Stimulated activated CD8-positive, alpha-beta memory T cell treated with anti-CD3 and anti-CD28 coated beads, Interleukin-4, amount 100 ng/mL, for 4 hours (primary cell): ENCODE measurements around the gene NAALADL1.

ENCODE experiments used
- DNase-seq, 2 donors: peaks; one replicate each; pipeline ENCODE4 v3.0.0-alpha.2; 2020; ENCODE audit warnings: low read depth in 2 of 2, low spot score in 1 of 2

The NAALADL1 gene

DNA sequence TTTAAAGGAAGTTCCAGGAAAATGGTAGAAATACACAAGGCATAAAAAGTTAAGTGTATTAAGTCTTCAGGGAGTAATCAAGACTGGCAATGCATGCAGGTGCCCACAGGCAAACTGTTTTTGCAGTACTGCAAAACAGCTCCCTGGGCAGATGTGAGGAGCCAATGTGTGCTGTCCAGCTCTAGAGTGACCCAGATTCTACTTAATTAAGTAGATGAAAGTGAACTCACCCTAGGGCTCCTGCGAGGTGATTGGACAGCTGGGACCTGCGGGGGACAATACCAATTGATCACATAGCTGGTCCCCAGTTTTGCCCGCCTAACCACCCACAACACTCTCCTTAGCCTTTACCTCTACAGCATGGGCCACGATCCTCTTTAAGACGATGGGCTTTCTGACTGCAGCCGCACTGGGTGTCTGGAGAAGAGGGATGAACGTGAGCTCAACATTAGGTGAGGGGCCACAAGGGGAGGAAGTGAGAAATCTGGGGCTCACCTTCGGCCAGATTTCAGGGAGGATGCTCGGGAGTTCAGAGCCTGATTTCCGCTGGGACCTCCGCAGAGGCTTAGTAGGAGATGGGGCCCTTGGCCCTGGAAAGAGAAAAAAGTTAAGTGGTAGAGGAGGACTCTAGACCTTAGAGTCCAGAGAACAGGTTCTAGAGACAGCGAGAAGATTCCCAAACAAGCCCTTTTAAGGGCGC, 24.9 kb upstream of the NAALADL1 start:
- DNase-seq = no peak

DNA sequence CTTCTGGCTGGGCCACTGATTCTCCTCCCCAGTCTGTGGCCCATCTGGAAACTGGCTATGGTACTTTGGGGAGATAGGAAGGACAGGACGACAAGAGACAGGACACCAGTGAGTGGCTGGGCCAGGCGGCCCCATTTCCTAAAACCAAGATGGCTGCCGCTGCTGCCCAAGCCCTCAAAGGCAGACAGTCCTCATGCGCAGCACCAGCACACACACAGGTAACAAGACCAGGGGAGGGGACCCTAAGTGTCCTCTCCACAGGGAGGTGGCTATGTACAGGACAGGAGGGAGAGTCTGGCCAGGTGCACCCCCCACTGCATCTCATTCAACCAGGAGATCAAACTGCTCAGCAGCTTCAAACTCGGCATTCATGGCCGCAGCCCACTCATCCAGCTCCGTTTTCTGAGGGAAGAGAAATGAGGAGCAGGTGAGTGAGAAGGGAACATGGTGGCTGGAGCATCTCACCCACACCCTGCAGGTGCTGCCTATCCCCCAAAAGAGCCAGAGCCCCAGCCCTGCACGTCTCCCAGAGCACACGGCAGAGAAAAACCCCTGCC, 20.5 kb upstream of the NAALADL1 start:
- DNase-seq = no peak

DNA sequence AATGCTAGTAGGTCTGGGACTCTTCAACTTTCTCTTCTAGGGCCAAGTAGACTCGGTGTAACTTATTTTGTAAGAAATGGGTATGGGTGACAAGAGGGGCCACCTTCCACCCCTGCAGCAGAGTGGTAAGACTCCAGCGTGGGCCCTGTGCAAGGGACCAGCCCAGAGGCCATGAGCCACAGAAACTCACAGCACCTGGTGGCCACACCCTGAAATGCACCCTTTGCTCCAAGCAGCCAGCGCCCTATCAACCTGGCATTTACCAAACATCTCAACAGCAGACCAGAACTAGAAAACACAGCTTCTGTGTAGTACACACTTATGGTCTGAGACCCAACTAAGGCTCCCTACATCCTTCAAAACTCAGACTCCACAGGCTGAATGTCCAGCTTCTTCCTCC, 19.8 kb upstream of the NAALADL1 start:
- DNase-seq = peak; percentile 34 to 49

DNA sequence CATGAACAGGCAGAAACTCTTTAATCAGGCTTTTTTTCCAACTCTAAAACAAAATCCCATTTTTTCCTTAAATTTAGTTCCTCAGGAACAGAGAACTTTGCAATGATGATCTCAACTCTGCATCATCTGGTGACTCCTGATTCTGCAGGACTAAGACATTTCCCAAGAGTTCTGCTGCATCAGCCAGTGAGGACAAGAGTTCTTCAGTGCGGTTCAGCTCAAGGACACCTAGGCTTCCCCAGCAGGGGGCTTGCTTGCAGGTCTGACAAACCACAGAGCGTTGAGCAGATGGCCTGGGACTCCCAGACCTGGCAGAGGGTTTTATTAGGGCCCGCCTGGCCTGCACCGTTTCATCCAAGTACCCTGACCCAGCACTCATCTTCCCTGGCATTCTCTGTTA, 19.1 kb upstream of the NAALADL1 start:
- no peak for DNase-seq

DNA sequence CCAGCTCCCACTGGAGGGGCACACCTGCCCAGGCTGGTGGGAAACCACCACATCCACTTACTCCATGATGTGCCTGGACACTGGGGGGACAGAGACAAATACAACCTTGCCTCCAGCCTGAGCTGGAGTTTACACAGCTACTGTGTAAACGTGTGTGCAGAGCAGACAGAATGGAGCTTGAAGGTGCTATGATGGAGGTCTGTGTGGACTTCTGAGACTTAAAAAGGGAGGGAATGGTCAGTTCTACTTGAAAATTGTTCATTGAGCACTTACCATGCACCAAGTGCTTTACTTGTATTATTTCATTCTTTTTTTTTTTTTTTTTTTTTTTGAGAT, 14.2 kb upstream of the NAALADL1 start:
- DNase-seq = no peak

DNA sequence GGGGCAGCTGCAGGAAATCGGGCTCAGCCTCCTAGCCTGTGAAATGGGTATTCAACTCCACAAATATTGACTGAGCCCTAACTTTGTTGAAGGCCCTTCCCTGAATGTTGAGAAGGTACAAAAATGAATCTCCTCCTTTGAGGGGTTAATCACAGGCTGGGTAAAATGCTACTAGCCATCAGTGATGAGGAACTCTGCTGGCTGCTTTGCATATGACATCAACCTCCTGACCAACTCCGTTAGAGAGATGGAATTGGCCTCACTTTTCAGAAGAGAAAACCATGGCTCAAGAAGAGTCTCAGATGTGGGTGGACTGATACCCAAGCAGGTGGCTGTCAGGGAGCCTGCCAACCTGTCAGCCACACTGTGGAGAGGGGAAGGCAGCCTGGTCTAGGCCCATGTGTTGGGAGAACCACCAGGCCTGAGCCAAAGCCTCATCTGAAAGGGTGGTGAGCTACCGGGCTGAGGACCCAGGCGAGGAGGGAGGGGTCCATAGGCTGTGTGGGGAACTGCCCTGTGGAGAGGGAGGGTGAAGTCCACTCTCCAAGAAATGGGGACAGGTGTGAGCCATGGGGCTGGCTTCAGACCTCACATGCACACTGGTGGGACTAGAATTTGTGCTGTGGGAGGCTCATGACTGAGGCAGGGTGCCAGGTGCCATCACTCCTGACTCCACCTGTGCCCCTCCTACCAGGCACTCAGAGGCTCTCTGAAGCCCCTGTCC, 13.7 kb upstream of the NAALADL1 start:
- no peak for DNase-seq

DNA sequence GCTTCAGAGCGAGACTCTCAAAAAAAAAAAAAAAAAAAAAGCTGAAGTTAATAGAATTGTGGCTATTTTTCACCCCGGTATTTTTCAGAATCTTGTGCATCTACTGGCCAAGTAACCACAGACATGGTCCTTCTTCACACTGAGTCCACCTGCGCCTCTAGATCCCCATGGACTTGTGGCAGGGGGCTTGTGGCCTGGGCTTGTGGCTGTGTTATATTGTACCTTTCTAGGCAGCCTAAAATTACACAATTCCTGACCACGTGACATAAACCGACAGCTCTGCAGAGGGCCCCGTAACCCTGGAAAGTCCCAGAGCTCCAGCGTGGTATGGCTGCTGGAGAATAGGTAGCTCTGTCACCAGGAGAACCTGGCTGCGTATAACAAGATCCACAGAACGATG, 10.9 kb upstream of the NAALADL1 start:
- no peak for DNase-seq

DNA sequence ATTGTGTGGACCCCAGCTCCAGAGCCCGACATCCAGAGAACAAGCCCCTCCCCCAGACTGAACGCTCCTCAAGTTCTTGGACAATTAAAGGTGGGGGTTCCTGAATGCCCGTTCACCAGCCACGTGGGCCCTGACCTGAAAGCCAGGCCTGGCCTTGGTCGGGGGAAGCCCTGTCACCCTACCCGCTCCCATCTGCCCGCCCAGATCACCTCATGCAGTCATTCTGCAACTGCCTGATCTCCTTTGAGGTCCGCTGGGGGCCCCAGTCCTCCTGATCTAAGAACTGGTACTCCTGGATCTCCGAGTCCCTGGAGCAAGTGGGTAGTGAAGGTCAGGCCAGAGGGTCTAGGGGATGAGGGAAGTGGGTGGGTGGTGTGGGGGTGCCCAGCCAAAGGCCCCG, 9.1 kb upstream of the NAALADL1 start:
- no peak for DNase-seq

DNA sequence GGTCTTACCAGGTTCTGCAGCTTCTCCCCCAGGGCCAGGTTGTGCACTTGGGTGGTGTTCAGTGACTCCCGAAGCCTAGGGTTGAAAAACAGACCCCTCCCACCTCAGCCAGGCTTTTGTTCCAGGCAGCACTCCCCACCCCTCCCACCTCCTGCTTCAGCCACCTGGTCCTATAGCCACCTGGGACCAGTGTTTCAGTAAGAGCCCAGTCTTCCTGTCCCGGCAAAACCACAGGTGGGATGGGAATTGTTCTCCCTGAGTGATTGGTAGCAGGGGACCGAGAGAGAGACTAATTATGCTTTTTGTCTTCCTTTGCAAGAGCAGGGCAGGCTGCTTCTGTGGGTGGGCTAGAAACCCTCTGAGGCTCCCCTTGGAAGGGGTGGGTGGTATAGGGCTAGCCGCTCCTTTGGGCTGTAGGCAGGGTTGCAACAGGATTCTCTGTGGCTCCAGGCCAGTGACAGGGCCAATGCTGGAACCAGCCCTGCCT, 8.5 kb upstream of the NAALADL1 start:
- no peak for DNase-seq

DNA sequence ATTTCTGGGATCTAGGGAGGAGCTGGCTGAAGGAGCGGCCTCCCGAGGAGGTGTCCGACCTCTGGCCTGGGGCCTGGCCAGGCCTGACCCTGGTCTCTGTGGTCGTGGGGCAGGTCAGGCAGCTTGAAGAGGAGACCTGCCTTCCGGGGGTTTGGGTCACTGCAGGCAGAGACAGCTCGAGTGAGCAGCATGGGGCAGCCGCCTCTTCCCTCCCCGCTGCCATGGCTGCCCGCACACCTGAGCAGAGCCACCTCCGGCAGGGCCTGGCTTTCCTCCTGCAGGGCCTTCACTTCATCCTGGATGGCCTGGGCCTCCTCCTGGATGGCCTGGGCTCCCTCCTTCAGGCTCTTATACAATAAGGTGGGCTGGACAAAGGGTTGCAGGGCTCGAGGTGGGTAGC, 8.0 kb upstream of the NAALADL1 start:
- no peak for DNase-seq

DNA sequence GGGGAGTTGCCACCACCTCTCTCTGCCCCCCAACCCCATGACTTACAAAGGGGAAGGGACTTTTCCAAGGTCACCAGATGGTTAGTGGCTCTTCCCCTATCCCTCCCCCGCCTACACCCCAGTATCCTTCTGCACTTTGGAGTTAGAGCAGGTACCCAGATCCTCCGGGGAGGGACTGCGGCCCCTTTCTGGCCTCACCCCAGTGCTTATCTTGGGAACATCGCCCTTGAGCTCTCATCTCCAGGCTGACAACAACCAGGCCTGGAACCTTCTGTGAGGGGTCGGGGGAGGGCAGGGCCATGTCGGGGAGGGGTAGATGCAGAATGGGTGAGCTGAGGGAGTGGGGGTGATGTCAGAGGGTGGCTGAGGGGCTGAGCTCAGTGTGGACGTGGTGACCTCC, 7.5 kb upstream of the NAALADL1 start:
- DNase-seq = no peak

DNA sequence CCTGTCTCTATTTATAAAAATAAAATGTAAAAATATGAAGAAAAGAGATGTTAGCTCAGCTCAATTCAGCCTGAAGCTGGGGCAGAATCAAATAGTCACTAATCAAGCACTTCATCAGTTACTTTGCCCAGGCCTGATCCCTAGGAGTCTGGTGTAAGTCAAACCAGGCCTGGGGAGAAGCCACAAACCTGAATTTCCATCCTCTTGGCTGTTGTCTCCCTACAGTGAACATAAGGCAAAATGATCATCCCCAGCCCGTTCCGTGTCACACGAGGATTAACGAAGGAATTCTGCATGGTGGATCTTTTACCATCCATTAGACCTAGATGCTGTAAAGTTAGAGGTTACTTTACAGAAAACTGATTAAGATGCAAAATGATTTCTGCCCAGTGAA, 6.5 kb upstream of the NAALADL1 start:
- no peak for DNase-seq

DNA sequence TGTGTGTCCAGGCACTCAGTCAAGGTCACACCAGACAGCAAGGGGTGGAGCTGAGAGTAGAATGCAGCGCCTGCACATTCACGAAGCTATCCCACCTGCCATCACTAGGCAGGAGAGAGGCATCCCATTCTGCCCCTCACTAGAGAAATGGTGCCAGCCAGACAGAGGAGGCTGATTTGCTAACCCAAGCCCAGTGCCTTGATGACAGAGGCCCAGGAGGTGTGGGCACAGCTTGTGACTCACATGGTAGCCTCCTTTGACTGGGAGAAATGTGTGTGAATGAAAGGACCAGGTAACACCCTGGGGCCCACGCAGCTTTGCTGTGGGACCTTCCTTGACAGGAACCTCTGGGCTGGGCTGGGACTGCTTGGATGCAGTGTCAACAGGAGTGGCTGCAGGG, 5.2 kb upstream of the NAALADL1 start:
- no peak for DNase-seq

DNA sequence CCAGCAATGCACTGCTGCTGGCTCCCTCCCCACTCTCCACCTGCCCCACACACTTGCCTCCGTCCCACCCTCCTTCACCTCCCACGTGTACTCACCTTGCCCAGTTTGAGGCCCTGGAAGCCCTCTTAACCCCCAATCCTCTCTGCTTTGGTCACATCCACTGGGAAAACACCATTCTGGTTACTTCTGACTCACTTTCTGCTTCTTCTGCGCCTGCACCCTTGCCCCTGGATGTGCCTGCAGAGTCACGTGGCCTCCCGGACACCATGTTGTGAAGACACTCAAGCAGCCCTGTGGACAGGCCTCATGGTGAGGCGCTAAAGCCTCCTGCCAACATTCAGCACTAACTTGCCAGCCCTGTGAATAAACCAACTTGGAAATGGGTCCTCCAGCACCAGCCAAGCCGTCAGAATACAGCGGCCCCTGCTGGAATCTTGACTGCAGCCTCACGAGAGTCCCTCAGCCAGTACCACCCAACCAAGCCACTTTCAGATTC, 2.6 kb upstream of the NAALADL1 start:
- no peak for DNase-seq

DNA sequence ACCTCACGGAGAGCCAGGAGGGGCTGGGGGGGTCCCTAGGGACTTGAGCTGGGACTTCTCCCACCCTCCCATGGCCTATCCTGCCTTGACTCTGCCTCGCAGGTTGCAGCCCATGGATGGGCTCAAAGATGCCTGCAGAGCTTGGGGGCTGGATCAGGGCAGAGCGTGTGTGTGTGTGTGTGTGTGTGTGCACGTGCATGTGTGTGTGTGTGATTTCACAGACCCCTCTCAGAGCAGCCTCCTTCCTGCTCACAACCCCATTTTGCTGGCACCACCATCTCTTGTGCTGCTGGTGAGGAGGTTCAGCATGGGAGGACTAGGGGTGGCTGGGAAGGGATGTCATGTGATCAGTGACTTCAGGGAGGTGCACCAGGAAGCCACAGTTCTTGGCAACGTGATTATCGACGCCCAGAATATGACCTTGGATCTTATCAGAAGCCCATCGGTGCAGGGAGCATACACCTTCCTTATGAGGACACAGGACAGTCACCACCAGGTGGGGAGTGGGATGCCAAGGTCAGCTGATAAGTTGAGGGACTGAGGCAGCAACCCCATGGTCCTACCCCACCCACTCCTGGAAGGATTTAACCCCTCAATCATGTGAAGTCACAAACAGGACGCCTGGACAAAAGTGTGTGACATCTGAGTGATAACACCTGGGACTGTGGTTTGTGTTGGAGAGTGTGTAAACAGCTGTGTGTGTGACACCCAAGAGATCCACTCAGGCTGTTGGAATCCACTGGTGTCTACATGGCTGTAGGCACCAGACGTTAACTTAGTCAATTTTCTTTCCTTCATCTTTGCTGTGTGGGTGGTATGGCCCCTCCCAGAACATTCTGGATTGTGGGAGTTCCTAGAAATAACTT, 1.8 kb upstream of the NAALADL1 start:
- no peak for DNase-seq

DNA sequence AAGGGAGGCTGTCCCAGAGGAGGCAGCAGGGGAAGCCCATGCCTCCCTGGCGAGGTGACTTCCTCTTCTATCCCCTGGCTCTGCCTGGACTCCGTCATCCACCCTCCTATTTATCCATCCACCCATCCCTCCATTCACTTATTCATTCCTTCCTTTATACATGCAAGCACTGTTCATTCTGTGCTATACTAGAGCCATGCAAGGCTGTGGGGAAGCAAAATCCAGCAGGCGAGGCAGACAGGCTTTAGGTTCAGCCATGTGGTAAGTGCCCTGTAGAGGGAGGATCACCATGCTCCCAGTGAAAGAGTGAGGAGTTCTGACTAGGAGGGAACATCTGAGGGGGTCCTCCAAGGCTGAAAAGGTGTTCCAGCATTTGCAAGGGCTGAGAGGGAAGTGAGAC, 1.2 kb upstream of the NAALADL1 start:
- DNase-seq = no peak

DNA sequence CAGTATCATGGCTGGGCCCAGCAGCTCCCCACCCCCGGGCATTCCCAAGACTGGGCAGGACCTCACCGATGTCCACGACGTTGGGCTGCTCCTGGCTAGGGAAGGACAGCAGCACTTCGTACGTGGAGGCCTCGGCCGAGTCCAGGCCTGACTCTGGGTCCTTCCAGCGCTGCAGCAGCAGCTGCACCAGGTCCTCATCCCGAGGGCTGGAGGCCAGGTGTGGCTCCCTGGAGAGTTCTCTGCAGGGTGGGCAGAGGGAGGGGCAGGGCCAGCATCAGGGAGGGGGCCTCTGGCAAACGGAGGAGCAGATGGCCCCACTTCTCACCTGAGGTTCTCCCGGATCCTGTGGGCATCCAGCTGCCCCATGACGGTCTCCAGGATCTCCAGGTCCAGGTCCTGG, 341 bp downstream of the NAALADL1 start:
- DNase-seq = no peak

DNA sequence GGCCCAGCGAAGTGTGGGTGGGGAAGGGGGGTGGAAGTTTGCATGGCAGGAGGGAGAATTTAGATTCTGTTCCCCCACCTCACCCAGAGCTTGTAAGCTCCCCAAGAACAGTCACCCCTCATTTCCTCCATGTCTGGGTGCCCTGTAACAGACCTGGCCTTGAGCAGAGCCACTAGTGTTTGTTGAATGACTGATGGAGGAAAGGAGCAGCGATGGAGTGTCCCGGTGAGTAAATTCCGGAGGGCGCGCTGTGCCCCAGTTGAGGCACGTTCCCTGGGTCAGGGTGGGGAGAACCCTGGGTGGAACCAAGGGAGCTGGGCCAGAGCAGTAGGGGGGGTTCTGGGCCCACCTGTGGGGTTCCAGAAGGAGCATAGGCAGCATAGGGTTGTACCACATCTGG, 827 bp downstream of the NAALADL1 start:
- DNase-seq = no peak

DNA sequence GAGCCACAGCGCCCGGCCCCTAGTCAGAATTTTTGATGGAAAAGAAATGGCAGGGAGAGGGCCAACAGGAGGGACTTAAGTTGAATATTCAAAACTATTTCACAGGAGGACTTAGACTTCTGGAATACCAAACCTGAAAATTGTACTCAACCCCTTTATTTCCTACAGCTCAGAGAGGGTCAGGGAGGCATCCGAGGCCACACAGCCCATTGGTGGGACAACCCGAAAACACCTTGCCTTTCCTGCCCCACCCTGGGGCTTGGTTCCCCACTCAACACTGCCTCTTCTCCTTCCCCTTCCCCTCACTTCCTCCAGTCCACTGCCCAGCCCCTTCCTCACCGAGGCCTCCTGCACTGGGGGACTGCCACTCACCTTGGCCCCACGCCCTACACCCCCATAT, 1.4 kb downstream of the NAALADL1 start:
- DNase-seq = no peak

DNA sequence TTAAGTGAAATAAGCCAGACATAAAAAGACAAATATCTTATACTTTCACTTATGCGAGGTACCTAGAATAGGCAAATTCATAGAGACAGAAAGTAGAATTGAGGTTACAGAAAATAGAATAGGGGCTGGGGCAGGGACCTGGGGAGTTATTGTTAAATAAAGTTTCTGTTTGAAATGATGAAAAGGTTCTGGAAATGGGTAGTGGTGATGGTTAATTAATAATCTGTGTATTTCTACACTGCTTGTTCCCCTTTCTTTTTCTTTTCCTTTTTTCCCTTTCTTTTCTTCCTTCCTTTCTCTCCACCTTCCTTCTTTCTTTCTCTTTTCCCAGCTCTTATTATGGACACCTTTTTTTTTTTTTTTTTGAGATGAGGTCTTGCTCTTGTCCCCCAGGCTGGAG, 2.8 kb downstream of the NAALADL1 start:
- DNase-seq = no peak

DNA sequence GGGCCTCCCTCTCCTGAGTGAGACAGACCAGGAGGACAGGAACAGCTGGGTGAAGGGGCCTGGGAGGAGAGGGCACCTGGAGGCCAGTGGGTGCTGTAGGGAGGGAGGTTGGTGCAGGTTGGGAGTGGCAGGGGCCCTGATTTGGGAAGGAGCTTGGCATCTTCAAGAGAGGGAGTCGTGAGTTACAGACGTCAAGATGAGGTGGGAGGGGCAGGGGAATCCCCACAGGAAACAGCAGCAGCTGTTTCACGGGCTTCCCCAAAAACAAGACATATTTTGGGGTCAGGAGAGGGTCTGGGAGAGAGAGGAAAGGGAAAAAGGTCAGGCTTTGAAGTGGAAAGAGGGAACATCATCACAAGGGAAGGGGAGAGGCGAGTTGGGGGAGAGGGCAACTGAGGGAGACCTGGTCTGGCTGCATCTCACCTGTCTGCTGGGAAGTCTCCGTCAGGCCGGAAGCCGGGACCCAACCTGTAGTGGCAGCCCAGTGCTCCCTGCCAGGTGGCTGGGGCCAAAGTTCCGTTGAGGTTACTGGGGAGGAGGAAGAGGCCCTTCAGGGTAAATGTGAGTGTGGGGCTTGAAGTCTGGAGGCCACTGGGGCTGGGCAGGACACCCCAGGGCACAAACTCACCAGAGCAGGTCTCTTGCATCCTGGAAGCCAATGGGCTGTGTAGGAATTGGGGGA, 4.4 kb downstream of the NAALADL1 start:
- no peak for DNase-seq
